ENCODE results near the gene PTGES.
"Not testable (repeated sequence)": the region's sequence is repeated elsewhere in the genome, so short reads cannot be mapped to it uniquely, and the experiment has no call there.

PTGES gene

GRCh38 chr9:129752900-129753729 is at the start of gene PTGES:
Gene PTGES (minus strand): TSS chr9:129753042. CDS start chr9:129753012, 30 bp downstream.
- DNase-seq (ENCODE audit: low spot score): peak; percentile 64

GRCh38 chr9:129801504-129801903 is 48.7 kb upstream of the PTGES start:
- DNase-seq (ENCODE audit: low spot score): no peak

GRCh38 chr9:129798973-129799372 is 46.1 kb upstream of the PTGES start:
- no peak for DNase-seq (ENCODE audit: low spot score)

GRCh38 chr9:129796029-129796428 is 43.2 kb upstream of the PTGES start:
- DNase-seq (ENCODE audit: low spot score): not testable (repeated sequence)

GRCh38 chr9:129794549-129794948 is 41.7 kb upstream of the PTGES start:
- no peak for DNase-seq (ENCODE audit: low spot score)

- no peak for DNase-seq (ENCODE audit: low spot score)
Observed at GRCh38 chr9:129786481-129786880, 33.6 kb upstream of the PTGES start.

GRCh38 chr9:129785866-129786265 is 33.0 kb upstream of the PTGES start:
- DNase-seq (ENCODE audit: low spot score): no peak

- not testable (repeated sequence) for DNase-seq (ENCODE audit: low spot score)
Observed at GRCh38 chr9:129784970-129785369, 32.1 kb upstream of the PTGES start.

GRCh38 chr9:129783516-129784361 is 30.9 kb upstream of the PTGES start:
- peak; percentile 67 for DNase-seq (ENCODE audit: low spot score)

GRCh38 chr9:129781981-129782380 is 29.1 kb upstream of the PTGES start:
- no peak for DNase-seq (ENCODE audit: low spot score)

GRCh38 chr9:129781131-129781530 is 28.3 kb upstream of the PTGES start:
- no peak for DNase-seq (ENCODE audit: low spot score)

- no peak for DNase-seq (ENCODE audit: low spot score)
Observed at GRCh38 chr9:129779560-129780190, 26.8 kb upstream of the PTGES start.

GRCh38 chr9:129778469-129778868 is 25.6 kb upstream of the PTGES start:
- DNase-seq (ENCODE audit: low spot score): no peak

- no peak for DNase-seq (ENCODE audit: low spot score)
Observed at GRCh38 chr9:129777769-129778130, 24.9 kb upstream of the PTGES start.

- DNase-seq (ENCODE audit: low spot score): peak; percentile 64
Observed at GRCh38 chr9:129776938-129777768, 24.3 kb upstream of the PTGES start.

- DNase-seq (ENCODE audit: low spot score): no peak
Observed at GRCh38 chr9:129776566-129776937, 23.7 kb upstream of the PTGES start.

- DNase-seq (ENCODE audit: low spot score): not testable (repeated sequence)
Observed at GRCh38 chr9:129776096-129776495, 23.3 kb upstream of the PTGES start.

GRCh38 chr9:129775448-129775798 is 22.6 kb upstream of the PTGES start:
- DNase-seq (ENCODE audit: low spot score): no peak

GRCh38 chr9:129774791-129775447 is 22.1 kb upstream of the PTGES start:
- no peak for DNase-seq (ENCODE audit: low spot score)

GRCh38 chr9:129773262-129774048 is 20.6 kb upstream of the PTGES start:
- no peak for DNase-seq (ENCODE audit: low spot score)

Data from Ammon's horn (tissue), 1 donor.